Anterior cingulate cortex (tissue), 58 donors: ENCODE results near the gene VENTX.
"Not testable (repeated sequence)": the region's sequence is repeated elsewhere in the genome, so short reads cannot be mapped to it uniquely, and the experiment has no call there.

ENCODE experiments used
- DNase-seq, 58 donors: peaks; one replicate each; lab custom pipeline; 2025; lab: John Stamatoyannopoulos, UW

The VENTX gene

DNA sequence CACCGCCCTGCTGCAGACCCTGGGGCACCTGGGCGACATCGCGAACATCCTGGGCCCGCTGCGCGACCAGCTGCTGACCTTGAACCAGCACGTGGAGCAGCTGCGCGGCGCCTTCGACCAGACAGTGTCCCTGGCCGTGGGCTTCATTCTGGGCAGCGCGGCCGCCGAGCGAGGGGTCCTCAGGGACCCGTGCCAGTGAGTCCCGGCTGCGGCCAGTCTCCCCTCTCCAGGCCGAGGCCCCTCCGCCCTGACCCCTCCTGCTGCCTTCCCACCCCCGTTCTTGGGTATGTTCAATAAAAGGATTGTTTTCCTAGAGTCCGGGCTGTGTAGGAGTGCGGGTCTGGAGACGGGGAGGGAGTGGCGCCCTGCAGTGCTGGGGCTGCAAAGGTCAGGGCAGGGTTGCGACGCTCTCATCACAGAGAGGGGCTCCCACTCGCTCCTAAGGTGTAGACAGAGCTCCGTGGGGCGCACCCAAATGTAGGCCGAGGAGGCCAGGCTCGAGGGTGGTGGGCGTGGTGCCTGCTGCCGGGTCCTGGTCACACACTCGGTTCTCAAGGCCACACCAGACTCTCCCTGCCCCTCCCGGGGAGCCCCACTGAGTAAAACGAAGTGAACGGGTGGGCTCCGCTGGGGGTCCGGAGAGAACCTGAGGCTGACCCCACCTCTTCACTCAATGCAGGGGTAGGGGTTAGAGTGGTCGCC is 6.3 kb upstream of the VENTX start:
- DNase-seq = no peak

DNA sequence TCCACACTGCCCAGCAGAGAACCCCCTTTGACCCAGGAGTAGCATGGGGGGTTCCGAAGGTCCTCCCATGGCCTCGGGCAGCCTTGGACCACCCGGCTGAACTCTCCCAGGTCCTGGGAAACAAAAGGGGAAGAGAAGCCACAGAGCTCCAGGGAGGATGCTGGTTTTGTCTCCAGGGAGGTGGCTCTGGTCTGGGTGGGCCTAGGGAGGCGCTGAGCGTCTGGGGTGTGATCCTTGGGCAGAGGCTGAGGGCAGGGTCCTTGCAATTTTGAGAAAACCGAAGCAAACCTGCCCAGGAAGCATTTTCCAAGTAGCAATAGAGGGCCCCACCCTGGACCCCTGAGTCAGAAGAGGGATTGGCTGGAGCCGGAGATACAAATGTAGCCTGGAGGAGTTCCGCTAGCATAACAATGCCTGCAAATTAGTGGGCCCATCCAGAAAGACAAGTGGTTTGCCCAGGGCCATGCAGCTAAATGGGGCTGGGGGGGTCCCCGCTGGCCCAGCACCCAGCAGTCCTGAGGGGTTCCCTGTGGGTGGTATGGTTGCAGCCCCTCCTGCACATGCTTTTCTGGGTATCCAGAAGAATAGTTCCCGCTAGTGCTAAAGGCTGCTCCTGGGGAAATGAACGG is 5.6 kb upstream of the VENTX start:
- no peak for DNase-seq

DNA sequence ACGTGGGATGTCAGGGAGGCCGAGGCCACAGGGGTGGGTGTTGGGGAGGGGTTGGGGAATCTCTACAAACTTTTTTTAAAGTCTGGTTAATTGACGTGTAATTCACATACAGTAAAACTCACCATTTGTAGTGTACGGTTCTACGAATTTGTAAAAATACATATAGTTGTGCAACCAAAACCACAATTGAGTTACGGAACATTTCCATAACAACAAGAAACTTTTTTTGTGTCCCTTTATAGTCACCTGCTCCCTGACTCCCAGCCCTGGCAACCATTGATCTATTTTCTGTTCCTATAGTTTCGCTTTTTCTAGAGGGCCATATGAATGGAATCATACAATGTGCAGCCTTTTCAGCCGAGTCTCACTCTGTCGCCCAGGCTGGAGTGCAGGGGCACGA is 2.9 kb upstream of the VENTX start:
- DNase-seq = not testable (repeated sequence)

DNA sequence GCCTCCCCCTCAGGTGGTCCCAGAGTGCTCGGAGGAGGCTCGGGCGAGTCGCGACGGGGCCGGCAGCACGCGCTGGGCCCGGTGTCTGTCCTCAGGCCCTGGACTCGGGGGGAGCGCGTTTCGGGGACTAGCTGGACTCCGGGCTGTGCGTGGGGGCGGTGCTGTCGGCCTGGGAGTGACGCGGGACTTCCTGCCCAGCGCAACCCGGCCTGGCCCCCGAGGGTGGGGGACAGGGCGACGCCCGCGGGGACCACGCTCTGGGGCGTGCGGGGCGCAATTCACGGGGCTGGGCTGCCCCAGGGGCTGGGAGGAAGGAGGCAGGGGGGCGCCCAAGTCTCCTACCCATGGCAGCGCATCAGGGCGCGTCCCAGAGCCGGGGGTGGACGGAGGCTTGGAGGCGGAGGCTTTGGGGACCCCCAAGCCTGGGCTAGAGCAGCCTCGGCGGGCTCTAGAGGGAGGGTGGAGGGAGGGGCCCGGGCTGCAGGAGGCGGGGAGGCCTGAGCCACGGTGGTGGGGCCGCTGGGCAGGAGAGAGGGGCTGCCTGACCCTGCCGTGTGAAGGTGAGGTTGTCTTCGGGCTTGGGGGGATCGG is 2.3 kb upstream of the VENTX start:
- no peak for DNase-seq

DNA sequence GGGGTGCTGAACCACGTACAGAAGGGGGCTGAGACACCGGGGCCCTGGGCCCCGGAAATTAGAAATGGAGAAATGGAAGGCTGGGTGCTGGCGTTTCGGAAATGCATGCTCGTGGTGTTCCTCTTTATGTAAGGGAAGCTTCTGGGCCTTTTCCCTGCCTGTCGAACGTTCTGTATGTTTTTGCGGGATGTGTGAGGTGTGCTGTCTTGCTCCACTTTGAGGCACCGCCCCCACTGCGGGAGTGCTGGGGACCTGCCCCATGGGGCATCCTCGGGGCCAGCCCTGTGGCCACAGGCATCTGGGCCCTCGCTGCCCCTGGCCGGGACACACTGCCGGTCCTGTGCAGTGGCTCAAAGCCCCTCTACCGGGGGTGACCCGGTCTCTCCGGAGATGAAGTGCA is 1.7 kb upstream of the VENTX start:
- DNase-seq = no peak

DNA sequence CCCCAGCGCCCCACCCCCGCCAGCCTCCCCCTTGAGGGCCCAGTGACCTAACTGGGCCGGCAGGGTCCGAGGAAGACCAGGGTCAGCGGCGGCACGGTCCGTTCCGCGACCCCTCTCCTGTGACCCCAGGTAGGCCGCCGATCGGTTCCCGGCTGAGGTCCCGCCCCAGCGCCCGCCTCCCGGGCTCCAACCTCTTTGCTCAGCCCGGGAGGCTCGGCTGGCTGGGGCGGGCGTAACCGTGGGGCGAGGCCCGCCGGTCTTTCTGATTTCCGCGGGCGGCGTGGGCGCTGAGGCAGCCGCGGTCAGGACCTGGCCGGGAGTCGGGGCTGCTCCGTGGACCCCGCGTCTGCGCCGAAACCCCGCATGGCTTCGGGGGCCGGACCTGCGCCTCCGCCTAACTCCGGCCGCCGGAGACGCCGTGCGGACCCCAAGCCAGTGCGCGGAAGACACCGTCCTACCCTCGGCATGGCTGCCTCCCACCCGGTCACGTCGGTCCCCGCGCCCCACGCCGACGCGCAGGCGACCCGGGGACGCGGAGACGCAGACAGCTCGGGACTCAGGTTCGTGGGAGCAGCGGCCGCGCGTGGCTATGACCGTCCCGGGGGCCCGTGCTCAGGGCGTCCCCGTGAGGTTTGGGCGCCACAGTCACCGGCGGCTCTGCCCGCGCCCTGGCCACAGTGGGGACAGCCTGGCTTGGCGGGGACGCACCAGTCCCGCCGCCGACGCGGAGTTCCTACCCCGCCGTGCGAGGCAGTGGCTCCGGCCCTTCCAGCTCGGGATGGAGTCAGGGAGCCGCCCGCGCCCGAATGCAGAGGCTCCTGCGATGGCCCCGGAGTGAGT is 1.0 kb upstream of the VENTX start:
- DNase-seq = no peak

DNA sequence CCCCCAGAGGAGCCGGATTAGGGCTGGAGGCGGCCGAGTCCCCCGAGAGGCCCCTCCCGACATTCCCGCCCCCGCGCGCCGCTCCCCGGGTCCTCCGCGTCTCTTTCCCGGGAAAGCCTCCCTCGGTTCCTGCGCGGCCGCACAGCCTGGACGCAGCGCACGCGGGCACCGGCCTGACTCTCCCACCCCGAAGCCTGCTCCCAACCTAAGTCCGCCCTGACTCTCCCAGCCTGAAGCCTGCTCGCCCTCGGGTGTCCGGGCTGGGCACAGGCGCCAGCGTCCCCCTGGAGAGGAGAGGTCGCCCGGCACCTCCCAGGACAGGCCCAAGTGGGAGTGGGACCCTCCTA is 441 bp upstream of the VENTX start:
- no peak for DNase-seq

DNA sequence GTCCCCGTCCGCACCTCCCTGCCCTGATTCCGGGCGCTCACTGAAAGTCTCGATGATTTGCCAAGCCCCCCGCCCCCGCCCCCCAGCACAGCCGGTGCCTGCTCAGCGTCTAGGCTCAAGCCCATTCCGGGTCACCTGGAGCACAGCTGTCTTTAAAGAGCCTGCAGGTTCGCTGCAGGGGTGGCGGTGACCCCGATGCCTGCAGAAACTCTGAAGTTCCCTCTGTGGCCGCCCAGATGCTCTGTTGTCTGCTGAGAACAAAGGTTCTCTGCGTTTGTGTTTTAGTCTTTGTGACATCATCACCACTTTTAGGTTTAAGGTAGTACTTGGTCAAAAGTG is 780 bp downstream of the VENTX start:
- DNase-seq = no peak

DNA sequence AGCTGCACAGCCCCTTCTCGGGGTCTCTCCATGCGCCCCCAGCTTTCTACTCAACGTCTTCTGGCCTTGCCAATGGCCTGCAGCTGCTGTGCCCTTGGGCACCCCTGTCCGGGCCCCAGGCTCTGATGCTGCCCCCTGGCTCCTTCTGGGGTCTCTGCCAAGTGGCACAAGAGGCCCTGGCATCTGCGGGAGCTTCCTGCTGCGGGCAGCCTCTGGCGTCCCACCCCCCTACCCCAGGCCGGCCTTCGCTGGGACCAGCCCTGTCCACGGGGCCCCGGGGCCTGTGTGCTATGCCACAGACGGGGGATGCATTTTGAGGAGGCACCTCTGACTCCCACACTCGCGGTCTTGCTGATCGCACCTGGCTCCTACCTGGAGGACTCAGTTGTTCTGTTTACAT is 2.3 kb downstream of the VENTX start:
- DNase-seq = no peak

DNA sequence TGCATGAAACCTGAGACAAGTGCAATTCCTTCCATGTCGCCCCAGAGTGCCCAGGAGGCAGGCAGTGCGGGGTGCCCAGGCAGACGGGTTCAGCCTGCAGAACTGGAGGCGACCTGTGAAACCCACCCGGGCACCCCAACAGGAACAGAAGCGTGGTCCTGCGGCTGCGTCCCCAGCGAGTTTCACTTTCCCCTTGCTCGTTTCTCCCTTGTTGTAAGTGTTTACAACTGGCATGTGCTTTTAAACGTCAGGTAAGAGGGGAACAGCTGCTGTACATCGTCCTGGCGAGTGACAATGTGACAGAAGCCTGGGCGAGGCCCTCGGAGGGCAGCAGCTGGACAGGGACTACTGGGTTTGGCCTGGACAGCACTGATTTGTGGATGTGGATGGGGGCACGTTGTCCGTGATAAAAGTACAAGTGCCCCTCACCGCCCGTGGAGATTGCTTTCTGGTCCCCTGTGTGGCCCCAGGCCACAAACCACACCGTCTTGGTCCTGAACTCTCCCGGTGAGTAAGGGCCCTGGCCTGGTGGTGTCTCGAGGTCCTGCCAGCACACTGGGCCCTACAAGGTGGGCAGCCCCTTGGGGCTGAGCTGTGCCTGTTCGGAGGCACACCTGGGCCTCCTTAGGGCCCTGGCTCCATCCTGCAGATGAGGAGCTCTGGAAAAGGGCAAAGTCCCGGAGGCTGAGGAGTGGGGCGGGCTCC is 4.0 kb downstream of the VENTX start:
- DNase-seq = no peak

DNA sequence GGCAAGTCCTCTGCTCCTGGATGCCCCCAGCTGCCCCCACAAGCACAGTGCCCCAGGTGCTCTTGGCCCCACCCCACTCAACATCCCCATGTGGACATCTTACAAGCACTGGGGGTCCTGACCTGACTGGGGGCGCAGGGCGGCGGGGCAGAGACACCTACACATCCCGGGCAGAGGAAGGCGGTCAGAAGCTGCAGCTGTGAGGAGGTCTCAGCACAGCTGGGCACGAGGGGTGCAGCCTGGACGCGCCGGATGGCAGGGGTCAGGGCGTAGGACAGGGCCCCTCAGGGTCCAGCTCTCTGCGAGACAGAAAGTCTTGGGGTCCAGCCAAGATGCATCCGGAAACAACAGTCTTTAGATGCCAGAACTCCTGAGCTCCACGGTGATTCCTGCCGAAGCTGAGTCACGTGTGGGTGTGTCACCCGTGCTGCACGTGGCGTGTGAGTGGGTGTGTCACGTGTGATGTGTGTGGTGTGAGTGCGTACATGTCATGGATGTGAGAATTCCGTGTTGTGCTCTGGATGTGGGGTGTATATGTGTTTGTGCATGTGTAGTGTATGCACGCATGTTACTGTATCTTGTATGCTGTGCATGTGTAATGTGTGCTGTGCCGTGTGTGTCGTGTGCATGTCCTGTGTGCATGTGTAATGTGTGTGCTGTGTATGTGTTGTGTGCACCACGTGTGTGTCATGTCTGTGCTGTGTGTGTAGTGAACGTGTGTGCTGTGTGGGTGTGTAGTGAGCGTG is 5.1 kb downstream of the VENTX start:
- no peak for DNase-seq

DNA sequence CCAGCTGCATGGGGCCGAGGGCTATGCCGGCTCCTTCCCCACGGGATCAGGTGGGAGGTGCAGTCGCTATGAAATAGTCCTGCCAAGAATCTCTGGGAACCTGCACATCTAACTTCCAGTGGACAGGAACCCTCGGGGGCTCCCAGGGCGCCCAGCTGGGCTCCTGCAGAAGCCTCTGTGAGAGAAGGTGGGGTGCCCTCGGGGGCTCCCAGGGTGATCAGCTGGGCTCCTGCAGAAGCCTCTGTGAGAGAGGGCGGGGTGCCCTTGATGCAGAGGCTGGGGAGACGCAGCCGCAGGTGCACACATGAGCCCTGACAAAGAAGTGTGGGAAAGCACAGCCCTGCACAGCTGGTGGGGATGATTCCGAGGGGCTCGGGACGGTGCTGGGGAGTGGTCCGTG is 5.9 kb downstream of the VENTX start:
- no peak for DNase-seq

DNA sequence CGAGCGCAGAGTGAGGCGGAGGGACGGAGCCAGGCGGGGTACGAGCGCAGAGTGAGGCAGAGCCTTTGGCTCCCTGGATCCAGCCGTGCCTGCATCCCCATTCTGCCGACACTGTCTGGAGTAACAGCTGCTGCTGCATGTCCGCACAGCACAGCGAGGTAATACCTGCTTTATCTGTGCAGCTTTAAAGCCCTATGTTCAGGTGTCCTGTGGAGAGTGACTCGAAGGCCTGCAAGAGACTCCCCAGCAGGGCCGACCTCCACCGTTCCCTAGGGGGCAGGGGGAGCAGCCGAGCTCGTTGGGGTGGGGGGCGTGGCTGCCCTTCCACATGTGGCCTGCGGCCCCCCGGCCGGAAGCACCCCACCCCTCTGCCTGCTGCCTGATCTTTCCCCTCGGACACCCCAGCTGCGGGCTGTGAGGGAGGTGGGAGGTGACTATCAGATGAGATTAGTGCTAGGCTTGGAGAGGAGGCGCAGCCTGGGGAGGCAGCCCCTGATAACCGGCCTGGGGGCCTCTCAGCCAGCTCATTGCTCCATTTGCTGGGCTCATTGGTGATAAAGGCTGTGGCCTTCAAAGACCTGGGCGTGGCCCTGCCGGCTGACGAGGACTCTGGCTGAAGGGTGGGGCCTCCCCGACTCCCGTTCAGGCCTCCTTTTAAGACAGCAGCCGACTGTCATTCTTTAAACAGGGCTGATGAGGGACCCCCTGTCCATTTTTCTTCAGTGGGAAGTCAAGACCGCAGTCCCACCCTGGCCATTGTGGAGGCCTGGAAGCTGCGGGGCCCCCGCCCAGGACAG is 8.0 kb downstream of the VENTX start:
- DNase-seq = no peak

DNA sequence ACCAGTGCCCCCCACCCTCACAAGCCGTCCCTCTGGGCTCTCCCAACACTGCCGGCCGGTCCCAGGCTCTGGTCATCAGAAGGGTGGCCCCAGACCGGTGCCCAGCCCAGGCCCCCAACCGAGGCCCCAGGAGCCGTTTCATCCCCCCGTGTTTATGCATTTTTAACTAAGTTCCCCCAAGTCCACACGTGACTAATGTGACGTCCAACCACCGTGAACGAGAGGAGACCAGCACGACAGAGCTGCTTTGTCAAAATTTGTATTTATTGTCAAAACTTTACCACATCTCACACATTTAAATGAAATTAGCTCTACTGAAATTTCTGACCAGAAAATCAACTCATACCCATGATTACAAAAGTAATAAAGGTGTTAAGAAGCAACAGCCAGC is 8.6 kb downstream of the VENTX start:
- DNase-seq = no peak

DNA sequence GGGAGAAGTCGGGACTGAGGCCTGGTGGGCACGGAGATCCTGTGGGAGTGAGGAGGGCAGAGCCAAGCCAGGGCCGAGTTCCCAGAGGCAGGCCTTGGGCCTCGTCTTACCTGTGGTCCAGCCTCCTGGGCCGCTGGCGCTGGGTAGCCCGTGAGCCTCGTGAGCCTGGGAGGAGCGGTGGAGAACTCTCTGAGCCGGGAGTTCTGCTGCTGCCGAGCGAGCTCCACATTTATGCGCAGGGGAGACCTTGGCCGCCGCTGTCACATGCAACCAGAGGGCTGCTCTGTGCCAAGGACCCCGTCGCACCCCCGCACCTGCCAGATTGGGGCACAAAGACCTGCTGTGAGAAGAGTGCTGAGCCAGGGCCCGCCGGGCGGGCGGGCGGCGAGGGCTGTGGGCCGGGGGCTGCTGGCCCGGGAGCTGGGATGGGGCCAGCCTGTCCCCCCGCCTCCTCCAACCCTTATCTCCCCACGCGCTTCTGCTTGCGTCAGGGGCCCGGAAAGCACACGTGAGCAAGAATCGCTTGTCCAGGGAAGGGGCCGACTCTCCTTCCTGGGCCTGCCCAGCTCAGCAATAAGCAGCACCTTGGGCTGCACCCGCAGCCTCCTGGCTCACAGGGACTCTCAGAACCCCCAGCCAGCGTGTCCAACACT is 10.2 kb downstream of the VENTX start:
- DNase-seq = no peak

DNA sequence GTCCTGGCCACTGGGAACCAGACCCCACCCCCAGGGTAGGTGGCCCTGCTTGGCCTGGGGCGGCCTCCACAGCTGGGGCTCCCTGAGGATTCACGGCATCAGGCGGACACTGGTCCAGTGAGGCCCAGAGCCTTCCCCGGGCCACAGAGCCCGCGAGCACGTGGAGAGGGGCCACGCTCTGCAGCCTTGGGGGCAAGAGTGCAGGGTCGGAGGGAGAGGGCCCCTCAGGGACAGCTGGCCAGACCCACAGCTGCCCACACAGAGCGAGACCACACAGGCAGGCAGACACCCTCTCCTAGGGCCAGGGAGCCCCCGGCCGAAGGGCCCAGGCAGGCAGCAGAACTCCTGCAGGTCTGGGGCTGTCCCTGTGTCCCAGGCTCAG is 10.7 kb downstream of the VENTX start:
- DNase-seq = no peak

DNA sequence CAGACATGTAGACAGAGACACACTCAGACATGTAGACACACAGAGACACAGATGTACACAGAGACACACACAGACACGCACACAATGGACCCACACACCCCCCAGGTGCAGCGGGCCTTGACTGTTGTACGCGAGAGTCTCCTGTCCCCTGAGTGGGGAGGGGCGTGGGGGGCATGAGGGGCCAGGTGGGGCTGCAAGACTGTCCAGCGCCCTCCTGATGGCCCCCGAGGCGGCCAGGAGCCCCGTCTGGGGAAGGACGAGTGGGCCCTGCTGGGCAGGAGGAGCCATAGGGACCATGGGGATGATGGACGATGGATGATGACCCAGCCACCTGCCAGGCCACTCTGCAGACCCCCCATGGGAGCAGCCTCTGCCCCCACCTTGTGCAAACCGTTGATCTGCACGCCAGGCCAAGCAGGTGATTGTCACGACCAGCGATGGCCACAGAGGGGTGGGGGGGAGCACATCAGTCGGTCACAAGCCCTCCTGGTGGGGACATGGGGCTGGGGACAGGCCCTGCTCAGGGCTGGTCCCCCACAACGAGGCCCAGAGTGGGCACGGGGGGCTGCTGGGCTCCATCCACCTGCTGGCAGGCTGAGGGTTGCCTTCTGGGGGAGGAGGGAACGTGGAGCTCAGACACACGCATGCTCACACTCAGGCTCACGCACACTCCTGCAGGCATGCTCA is 11.6 kb downstream of the VENTX start:
- no peak for DNase-seq
